Astrocyte (in vitro differentiated cells and primary cell): Measurements from ENCODE around the gene UTP18. TPM values are rescaled to one million over a fixed set of nuclear protein-coding genes. Genes with fewer than 3 reads are reported as not detected.

Source experiments
- DNase-seq: peaks from one replicate; pipeline ENCODE4 v3.0.0-alpha.2; 2010; ENCODE audit warnings: low read depth
- FAIRE-seq: peaks from 2 replicates; lab custom pipeline; 2011; peaks lifted over from hg19 to GRCh38; lab: Jason Lieb, UNC
- H2AFZ ChIP-seq: 2 replicates; pipeline ENCODE4 v1.6.0; 2012; ENCODE audit warnings: low read depth, low read length, inconsistent platforms
- H3K27ac ChIP-seq: 2 replicates; pipeline ENCODE4 v1.5.1; 2011; ENCODE audit warnings: low read depth, low read length, inconsistent platforms
- H3K27me3 ChIP-seq: 2 replicates; pipeline ENCODE4 v1.6.0; 2011; ENCODE audit warnings: low read length, inconsistent platforms; ENCODE audit not compliant: insufficient read depth
- H3K36me3 ChIP-seq: 2 replicates; pipeline ENCODE4 v1.5.1; 2011; ENCODE audit warnings: low read length, inconsistent platforms; ENCODE audit not compliant: insufficient read depth
- H3K4me1 ChIP-seq: 2 replicates; pipeline ENCODE4 v1.5.1; 2011; ENCODE audit warnings: low read length, inconsistent platforms; ENCODE audit not compliant: insufficient read depth
- H3K4me2 ChIP-seq: 2 replicates; pipeline ENCODE4 v1.6.0; 2012; ENCODE audit warnings: low read length, inconsistent platforms
- H3K4me3 ChIP-seq: 2 replicates; pipeline ENCODE4 v1.5.1; 2011; ENCODE audit warnings: low read depth, mild to moderate bottlenecking, low read length, inconsistent platforms; ENCODE audit not compliant: insufficient read depth
- H3K79me2 ChIP-seq: 2 replicates; pipeline ENCODE4 v1.6.0; 2012; ENCODE audit warnings: mild to moderate bottlenecking, low read length, inconsistent platforms; ENCODE audit not compliant: insufficient read depth
- H3K9ac ChIP-seq: 2 replicates; pipeline ENCODE4 v1.6.0; 2012; ENCODE audit warnings: mild to moderate bottlenecking, low read length, inconsistent platforms
- H3K9me3 ChIP-seq: 2 replicates; pipeline ENCODE4 v1.5.1; 2012; ENCODE audit warnings: low read depth, mild to moderate bottlenecking, low read length, inconsistent platforms; ENCODE audit not compliant: insufficient read depth
- H4K20me1 ChIP-seq: 2 replicates; pipeline ENCODE4 v1.6.0; 2012; ENCODE audit warnings: low read length, inconsistent platforms; ENCODE audit not compliant: insufficient read depth
- H3K27ac Mint-ChIP-seq: one replicate; pipeline ENCODE4 v1.8.0; 2021; ENCODE audit warnings: mild to moderate bottlenecking, mixed read lengths; ENCODE audit not compliant: unreplicated experiment
- H3K27me3 Mint-ChIP-seq: one replicate; pipeline ENCODE4 v1.8.0; 2021; ENCODE audit warnings: low read depth, mixed read lengths; ENCODE audit not compliant: unreplicated experiment
- H3K36me3 Mint-ChIP-seq: one replicate; pipeline ENCODE4 v1.8.0; 2021; ENCODE audit warnings: low read depth, mixed read lengths; ENCODE audit not compliant: unreplicated experiment
- H3K4me1 Mint-ChIP-seq: one replicate; pipeline ENCODE4 v1.8.0; 2021; ENCODE audit warnings: low read depth, mixed read lengths; ENCODE audit not compliant: unreplicated experiment
- H3K4me3 Mint-ChIP-seq: one replicate; pipeline ENCODE4 v1.8.0; 2021; ENCODE audit warnings: mild to moderate bottlenecking, moderate library complexity, mixed read lengths; ENCODE audit not compliant: unreplicated experiment
- H3K9me3 Mint-ChIP-seq: one replicate; pipeline ENCODE4 v1.8.0; 2021; ENCODE audit warnings: mild to moderate bottlenecking, mixed read lengths; ENCODE audit not compliant: unreplicated experiment
- EZH2 ChIP-seq: IDR thresholded peaks from 2 replicates; pipeline ENCODE4 v1.6.1; 2012; ENCODE audit warnings: mild to moderate bottlenecking, low read length, inconsistent platforms; ENCODE audit not compliant: insufficient read depth
- total RNA-seq: library from RNA; stranded (reverse); gene quantifications from 2 replicates; pipeline ENCODE4 v1.2.1, GENCODE V29; 2021
- TF ChIP-seq, protein P1 (sequence below): IDR thresholded peaks from 2 replicates; pipeline ENCODE4 v1.5.1; 2011; ENCODE audit warnings: low read depth, mild to moderate bottlenecking, inconsistent platforms, low read length, moderate library complexity; ENCODE audit not compliant: insufficient read depth

UTP18 gene
- total RNA-seq, 1 donor from 2014 or later: 35.0 TPM

- Histone ChIP-seq H3K4me3 (no peak overlapping the region), H3K9me3 (no peaks in the 10 kb centered on the region), H3K4me1 (no peaks in the 10 kb centered on the region), H3K27ac (no peak overlapping the region), H4K20me1 (peaks cover 25% of the 10 kb centered on the region), H3K4me2 (no peak overlapping the region), H3K9ac (no peak overlapping the region), H3K27me3 (no peaks in the 10 kb centered on the region), H2AFZ (no peak overlapping the region), H3K79me2 (peaks cover 60% of the 10 kb centered on the region), H3K36me3 (no peaks in the 10 kb centered on the region)
- TF ChIP-seq, protein P1, sequence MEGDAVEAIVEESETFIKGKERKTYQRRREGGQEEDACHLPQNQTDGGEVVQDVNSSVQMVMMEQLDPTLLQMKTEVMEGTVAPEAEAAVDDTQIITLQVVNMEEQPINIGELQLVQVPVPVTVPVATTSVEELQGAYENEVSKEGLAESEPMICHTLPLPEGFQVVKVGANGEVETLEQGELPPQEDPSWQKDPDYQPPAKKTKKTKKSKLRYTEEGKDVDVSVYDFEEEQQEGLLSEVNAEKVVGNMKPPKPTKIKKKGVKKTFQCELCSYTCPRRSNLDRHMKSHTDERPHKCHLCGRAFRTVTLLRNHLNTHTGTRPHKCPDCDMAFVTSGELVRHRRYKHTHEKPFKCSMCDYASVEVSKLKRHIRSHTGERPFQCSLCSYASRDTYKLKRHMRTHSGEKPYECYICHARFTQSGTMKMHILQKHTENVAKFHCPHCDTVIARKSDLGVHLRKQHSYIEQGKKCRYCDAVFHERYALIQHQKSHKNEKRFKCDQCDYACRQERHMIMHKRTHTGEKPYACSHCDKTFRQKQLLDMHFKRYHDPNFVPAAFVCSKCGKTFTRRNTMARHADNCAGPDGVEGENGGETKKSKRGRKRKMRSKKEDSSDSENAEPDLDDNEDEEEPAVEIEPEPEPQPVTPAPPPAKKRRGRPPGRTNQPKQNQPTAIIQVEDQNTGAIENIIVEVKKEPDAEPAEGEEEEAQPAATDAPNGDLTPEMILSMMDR: no peak
- TF ChIP-seq EZH2: no peak
- Mint-ChIP-seq H3K27me3 (no peaks in the 10 kb centered on the region), H3K4me1 (peaks cover 9% of the 10 kb centered on the region), H3K36me3 (no peaks in the 10 kb centered on the region), H3K4me3 (no peak overlapping the region), H3K27ac (no peak overlapping the region), H3K9me3 (no peaks in the 10 kb centered on the region)
- FAIRE-seq (no peak), DNase-seq (no peak)
Measured at GRCh38 chr17:51231999-51232398, 28.3 kb upstream of the UTP18 start.

DNA sequence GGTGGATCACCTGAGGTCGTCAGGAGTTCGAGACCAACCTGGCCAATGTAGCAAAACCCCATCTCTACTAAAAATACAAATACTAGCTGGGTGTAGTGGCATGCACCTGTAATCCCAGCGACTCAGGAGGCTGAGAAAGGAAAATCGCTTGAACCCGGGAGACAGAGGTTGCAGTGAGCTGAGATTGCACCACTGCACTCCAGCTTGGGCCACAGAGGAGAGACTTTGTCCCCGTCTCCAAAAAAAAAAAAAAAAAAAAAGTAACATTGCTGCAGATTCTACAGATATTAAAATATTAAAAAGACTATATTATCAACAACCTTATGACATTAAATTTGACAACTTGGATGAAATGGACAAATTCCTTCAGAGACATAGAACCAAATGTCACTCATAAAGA lies 26.2 kb upstream of the UTP18 start:
- no peaks in the 10 kb centered on the region for H3K36me3 Mint-ChIP-seq
- peaks cover 61% of the 10 kb centered on the region for H3K79me2 ChIP-seq
- no peak overlapping the region for H2AFZ ChIP-seq
- no peaks in the 10 kb centered on the region for H3K27me3 Mint-ChIP-seq
- H3K9me3 ChIP-seq: no peaks in the 10 kb centered on the region
- no peak overlapping the region for H3K4me3 Mint-ChIP-seq
- TF ChIP-seq, protein P1: no peak
- no peak for TF ChIP-seq EZH2
- no peaks in the 10 kb centered on the region for H3K4me1 ChIP-seq
- no peak overlapping the region for H3K9ac ChIP-seq
- H3K4me1 Mint-ChIP-seq: peaks cover 9% of the 10 kb centered on the region
- H3K27ac Mint-ChIP-seq: no peak overlapping the region
- no peak overlapping the region for H3K4me3 ChIP-seq
- DNase-seq: no peak
- H3K27me3 ChIP-seq: no peaks in the 10 kb centered on the region
- peaks cover 2% of the 10 kb centered on the region for H3K36me3 ChIP-seq
- H3K4me2 ChIP-seq: no peak overlapping the region
- no peak for FAIRE-seq
- H3K27ac ChIP-seq: no peak overlapping the region
- H3K9me3 Mint-ChIP-seq: no peaks in the 10 kb centered on the region
- peaks cover 34% of the 10 kb centered on the region for H4K20me1 ChIP-seq

DNA sequence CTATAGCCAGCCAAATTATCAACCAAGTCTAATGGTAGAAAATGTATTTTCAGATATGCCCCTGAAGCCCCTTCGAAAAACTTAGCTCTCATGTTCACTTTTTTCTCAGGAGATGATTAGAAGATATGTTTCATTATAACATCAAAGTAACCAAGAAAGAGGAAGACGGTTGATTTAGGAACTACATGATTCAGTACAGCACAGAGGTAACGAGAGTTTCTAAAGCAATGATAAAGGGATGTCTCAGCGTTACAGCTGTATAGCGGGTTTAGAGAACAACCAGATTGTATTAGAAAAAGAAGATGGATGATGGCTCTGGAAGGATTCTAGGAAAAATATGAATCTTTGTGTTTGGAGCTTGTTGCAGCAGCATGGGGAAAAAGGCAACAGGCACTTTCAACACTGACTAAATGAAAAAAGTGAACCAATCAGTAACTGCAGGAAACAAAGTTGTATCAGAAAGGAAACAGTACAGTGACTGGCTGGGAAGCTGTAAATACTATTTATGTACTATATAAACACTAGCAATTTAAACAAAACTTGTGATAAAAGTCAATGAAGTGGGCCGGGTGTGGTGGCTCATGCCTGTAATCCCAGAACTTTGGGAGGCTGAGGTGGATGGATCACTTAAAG lies 22.0 kb upstream of the UTP18 start:
- TF ChIP-seq, protein P1: no peak
- no peak for TF ChIP-seq EZH2
- Mint-ChIP-seq H3K36me3 (no peaks in the 10 kb centered on the region), H3K4me1 (no peaks in the 10 kb centered on the region), H3K27ac (no peak overlapping the region), H3K27me3 (no peaks in the 10 kb centered on the region), H3K4me3 (no peak overlapping the region), H3K9me3 (no peaks in the 10 kb centered on the region)
- Histone ChIP-seq H3K9ac (no peak overlapping the region), H3K36me3 (peaks cover 2% of the 10 kb centered on the region), H3K4me2 (no peak overlapping the region), H3K4me3 (no peak overlapping the region), H4K20me1 (peaks cover 13% of the 10 kb centered on the region), H3K79me2 (peaks cover 41% of the 10 kb centered on the region), H2AFZ (no peak overlapping the region), H3K27ac (no peak overlapping the region), H3K9me3 (no peaks in the 10 kb centered on the region), H3K4me1 (no peaks in the 10 kb centered on the region), H3K27me3 (no peaks in the 10 kb centered on the region)
- FAIRE-seq (no peak), DNase-seq (no peak)
